CD4-positive, alpha-beta T cell treated with Interleukin-6 at 100 ng/mL for 8 hours (primary cell): ENCODE measurements around the gene BPTF.
A peak's percentile ranks its signal among the peaks of the same experiment; 100 is the strongest.
"Not testable (repeated sequence)": the region's sequence is repeated elsewhere in the genome, so short reads cannot be mapped to it uniquely, and the experiment has no call there.

Experiments
- DNase-seq: peaks from one replicate; pipeline ENCODE4 v3.0.0-alpha.2; 2020; ENCODE audit warnings: mixed read lengths, low spot score

Gene BPTF

DNA sequence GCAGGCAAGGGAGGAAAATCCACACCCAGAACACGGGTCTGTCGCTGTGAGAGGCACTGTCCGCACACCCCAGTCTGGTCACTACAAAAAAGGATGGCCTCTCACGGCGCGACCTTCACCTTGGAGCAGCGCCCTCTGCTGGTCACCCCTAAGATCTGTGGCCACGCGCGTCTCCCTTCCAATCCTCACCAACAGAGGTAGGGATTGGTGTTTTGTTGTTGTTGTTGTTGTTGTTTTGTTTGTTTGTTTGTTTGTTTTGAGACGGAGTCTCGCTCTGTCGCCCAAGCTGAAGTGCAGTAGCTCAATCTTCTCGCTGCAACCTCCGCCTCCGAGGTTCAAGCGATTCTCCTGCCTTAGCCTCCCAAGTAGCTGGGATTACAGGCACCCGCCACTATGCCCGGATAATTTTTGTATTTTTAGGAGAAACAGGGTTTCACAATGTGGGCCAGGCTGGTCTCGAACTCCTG, 185.9 kb downstream of the BPTF start:
- peak; percentile 47 for DNase-seq

DNA sequence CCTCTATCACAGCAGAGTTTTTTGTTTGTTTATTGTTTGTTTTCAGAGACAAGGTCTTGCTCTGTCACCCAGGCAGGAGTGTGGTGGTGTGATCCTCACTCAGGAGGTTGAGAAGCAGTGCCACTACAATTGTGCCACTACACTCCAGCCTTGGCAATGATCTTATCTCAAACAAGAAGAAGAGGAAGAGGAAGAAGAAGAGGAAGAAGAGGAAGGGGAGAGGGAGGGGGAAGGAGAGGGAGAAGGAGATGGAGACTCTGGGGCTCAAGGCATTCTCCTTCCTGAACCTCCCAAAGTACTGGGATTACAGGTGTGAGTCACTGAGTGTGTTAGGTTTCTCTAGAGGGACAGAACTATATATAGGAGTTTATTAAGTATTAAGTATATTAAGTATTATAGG, 188.1 kb downstream of the BPTF start:
- no peak for DNase-seq

- no peak for DNase-seq
These were observed 189.9 kb downstream of the BPTF start for GRCh38 chr17:68015081-68015723.

DNA sequence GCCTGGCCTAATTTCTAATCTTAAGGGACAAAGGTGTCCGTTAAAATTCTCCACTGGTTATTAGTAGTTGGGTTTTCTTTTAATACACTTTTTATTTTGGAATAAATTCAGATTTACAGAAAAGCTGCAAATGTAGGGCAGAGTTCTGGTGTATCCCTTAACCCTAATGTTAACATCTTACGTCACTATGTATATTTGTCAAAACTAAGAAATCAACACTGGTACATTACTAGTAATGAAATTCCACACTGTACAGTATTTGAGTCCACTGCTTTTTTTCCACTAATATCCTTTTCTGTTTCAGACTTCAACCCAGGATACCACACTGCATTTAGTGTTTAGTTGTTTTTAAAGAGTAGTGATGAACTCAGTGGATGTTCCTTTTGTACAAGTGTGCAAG, 191.5 kb downstream of the BPTF start:
- DNase-seq = no peak

DNA sequence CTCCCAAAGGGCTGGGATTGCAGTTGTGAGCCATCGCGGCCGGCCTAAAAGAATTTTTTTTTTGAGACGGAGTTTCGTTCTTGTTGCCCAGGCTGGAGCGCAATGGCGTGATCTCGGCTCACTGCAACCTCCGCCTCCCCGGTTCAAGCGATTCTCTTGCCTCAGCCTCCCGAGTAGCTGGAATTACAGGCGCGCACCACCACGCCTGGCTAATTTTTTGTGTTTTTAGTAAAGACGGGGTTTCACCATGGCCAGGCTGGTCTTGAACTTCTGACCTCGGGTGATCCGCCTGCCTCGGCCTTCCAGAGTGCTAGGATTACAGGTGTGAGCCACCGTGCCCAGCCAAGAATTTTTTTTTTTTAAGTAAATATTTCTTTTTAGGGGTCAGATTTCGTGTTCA, 193.2 kb downstream of the BPTF start:
- DNase-seq = not testable (repeated sequence)

GRCh38 chr17:68019336-68019674, 194.0 kb downstream of the BPTF start:
- no peak for DNase-seq

- DNase-seq = peak; percentile 92
These were observed 194.5 kb downstream of the BPTF start for GRCh38 chr17:68019675-68020408.

GRCh38 chr17:68020409-68020756, 195.1 kb downstream of the BPTF start:
- no peak for DNase-seq

GRCh38 chr17:68020791-68021190, 195.5 kb downstream of the BPTF start:
- DNase-seq = not testable (repeated sequence)

DNA sequence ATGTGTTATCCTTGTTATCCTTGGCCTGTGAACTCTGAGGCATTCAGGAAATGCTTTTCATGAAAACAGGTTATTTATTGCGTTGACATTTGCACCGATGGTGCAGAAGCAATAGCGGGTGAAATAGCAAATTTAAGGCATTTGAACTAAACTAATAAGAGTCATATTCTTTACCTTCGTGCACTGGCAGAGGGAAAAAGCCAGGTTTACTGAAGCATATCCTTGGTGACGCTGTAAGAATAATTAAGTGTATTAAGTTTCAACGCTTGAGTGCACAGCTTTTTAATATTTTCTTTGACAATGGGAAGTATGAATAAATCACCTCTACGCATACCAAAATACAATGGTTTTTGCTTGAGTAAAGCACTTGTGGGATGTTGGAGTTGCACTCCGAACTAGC, 196.7 kb downstream of the BPTF start:
- no peak for DNase-seq

GRCh38 chr17:68022547-68022946, 197.2 kb downstream of the BPTF start:
- DNase-seq = not testable (repeated sequence)

DNA sequence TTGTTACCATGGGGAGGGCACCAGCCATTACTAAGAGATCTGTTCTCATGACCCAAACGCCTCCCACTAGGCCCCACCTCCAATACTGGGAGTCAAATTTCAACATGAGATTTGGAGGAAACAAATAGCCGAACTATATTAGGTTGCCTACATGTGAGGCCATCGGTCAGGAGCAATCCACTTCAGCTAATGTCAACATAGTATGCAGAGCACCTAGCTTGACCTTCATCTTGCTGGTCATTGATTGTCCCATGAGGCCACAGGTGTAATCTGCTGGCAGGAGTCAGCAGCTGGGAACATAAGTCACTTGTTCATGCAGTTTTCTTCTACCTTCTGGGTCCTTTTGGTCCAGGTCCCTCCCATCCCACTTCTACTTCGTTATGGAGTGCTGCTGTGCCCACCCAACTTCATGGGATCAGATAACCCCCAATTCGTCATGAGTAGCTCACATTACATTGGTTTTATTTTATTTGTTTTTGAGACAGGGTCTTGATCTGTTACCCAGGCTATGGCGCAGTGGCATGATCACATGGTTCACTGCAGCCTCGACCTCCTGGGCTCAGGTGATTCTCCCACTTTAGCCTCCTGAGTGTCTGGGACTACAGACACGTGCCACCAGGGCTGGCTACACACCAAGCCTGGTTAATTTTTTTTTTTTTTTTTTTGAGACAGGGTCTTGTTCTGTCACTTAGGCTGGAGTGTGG, 204.4 kb downstream of the BPTF start:
- DNase-seq = no peak
